Choroid plexus epithelial cell (primary cell): Measurements from ENCODE around the gene SDR42E1.
A peak's percentile ranks its signal among the peaks of the same experiment; 100 is the strongest.
"Not testable (repeated sequence)": the region's sequence is repeated elsewhere in the genome, so short reads cannot be mapped to it uniquely, and the experiment has no call there.

Experiments
- DNase-seq: peaks from one replicate; pipeline ENCODE4 v3.0.0-alpha.2; 2010; ENCODE audit warnings: low read depth
- H3K4me3 ChIP-seq: 2 replicates; pipeline ENCODE4 v1.5.1; 2011; ENCODE audit warnings: low read depth, mild to moderate bottlenecking, control low read depth, low read length, moderate library complexity
- TF ChIP-seq, protein P1 (sequence below): conservative IDR thresholded peaks from 2 replicates; pipeline ENCODE4 v1.5.1; 2011; ENCODE audit warnings: low read depth, mild to moderate bottlenecking, control low read depth, inconsistent platforms, low read length, moderate library complexity

The SDR42E1 gene

DNA sequence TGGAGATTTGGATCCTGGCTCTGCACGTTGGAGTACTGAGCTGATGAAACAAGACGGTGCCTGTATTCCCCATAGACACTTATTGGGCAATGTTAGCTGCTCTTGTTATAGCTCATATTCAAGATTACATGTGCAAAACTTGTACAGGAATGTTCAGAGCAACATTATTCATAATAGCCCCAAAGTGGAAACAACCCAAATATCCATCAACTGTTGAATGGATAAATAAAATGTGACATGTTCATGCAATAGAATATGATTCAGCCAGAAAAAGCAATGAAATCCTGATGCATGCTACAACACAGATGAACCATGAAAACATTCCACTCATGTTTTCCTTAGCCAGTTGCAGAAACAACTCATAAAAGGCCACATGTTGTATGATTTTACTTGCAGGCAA, 5.7 kb upstream of the SDR42E1 start:
- TF ChIP-seq, protein P1, sequence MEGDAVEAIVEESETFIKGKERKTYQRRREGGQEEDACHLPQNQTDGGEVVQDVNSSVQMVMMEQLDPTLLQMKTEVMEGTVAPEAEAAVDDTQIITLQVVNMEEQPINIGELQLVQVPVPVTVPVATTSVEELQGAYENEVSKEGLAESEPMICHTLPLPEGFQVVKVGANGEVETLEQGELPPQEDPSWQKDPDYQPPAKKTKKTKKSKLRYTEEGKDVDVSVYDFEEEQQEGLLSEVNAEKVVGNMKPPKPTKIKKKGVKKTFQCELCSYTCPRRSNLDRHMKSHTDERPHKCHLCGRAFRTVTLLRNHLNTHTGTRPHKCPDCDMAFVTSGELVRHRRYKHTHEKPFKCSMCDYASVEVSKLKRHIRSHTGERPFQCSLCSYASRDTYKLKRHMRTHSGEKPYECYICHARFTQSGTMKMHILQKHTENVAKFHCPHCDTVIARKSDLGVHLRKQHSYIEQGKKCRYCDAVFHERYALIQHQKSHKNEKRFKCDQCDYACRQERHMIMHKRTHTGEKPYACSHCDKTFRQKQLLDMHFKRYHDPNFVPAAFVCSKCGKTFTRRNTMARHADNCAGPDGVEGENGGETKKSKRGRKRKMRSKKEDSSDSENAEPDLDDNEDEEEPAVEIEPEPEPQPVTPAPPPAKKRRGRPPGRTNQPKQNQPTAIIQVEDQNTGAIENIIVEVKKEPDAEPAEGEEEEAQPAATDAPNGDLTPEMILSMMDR = no peak
- no peak overlapping the region for H3K4me3 ChIP-seq

DNA sequence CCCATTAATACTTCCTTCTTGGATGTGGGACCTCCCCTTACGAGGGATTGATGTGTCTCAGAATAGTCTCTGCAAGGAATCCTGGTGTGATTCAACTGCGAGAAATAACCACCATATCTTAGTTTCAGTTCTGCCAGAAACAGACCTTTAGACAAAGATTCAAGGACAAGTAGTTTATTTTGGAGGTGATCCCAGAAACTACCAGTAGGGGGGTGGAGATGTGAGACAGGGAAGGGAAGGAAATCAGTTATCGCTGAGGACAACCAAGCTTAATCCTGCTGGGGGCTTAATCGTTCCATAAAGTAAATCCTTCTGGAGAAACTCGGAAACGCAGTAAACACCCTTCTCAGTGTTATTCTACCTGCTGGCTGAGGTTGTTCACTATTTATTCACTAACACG, 5.0 kb upstream of the SDR42E1 start:
- peak; percentile 84 for DNase-seq
- TF ChIP-seq, protein P1 = peak; percentile 66
- H3K4me3 ChIP-seq = peak overlapping the region; percentile 31

More for the DNA sequence above, 5.7 kb upstream of the SDR42E1 start:
- peak; percentile 75 for DNase-seq

DNA sequence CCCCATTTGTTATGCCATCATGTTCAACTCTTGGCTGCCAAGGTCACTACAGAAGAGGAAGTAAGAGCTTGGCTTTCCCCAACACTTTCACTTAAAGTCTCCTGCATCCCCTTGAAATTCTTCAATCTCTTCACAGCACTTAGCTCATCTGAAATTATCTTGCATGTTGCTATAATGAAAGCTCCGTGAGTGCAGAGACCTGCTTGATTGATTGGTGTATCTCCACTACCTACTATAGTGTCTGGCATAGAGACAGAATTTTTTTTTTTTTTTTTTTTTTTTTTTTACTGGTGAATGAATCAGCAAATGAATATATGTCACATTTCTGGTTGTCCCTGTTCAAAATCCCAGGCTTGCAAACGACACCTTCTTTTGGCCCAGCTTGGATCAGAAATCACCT, 1.9 kb upstream of the SDR42E1 start:
- TF ChIP-seq, protein P1 = no peak
- DNase-seq = no peak
- H3K4me3 ChIP-seq = no peak overlapping the region

DNA sequence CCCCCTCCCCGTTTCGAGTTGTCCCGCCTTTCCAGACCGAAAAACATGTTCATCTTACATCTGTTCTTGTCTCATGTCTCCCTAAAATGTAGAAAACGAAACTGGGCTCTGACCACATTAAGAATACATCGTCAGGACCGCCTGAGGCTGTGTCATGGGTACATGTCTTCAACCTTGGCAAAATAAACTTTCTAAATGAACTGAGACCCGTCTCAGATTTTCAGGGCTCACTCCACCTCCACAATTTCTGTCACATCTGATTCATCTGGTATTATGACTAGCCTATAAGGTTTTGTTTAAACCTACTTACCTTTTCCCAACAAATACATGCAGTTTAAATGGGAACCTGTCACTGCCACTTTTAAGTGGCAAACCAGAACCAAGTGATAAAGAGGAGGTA, 621 bp downstream of the SDR42E1 start:
- DNase-seq = no peak
- peak overlapping the region; percentile 51 for H3K4me3 ChIP-seq
- TF ChIP-seq, protein P1 = no peak

DNA sequence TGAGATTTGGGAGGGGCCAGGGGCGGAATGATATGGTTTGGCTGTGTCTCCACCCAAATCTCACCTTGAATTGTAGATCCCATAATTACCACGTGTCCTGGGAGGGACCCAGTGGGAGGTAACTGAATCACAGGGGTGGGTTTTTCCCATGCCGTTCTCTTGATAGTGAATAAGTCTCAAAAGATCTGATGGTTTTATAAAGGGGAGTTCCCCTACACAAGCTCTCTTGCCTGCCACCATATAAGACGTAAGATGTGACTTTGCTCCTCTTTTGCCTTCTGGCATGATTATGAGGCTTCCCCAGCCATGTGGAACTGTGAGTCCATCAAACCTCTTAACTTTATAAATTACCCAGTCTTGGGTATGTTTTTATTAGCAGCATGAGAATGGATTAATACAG, 1.5 kb downstream of the SDR42E1 start:
- not testable (repeated sequence) for DNase-seq, H3K4me3 ChIP-seq

DNA sequence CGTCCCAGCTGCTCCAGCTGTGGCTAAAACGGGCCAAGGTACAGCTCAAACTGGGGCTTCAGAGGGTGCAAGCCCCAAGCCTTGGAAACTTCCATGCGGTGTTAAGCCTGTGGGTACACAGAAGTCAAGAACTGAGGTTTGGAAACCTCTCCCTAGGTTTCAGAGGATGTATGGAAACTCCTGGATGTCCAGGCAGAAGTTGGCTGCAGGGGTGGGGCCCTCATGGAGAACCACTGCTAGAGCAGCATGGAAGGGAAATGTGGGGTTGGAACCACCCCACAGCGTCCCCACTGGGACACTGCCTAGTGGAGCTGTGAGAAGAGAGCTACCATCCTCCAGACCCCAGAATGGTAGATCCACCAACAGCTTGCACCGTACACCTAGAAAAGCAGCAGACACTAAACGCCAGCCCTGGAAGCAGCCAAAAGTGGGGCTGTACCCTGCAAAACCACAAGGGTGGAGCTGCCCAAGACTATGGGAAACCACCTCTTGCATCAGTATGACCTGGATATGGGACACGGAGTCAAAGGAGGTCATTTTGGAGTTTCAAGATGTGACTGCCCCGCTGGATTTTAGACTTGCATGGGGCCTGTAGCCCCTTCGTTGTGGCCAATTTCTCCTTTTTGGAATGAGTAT, 2.2 kb downstream of the SDR42E1 start:
- TF ChIP-seq, protein P1 = no peak
- H3K4me3 ChIP-seq = no peak overlapping the region
- no peak for DNase-seq

DNA sequence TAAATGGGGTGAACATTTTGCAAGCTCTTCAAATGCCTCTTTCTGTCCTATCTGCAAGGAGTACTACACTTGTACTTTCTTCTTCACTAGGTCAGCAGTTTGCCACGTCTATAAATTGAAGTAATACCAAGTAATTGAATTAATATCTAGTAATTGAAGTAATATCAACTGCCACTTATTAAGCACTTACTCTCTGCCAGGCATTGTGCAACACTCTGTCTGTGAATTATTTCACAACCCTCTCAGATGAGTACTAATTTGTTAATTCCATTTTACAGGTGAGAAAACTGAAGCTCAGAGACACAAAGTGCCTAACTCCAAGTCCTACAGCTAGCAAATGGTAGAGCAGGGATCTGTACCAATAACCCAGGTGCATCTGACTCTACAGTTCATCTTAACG, 4.1 kb downstream of the SDR42E1 start:
- no peak overlapping the region for H3K4me3 ChIP-seq
- TF ChIP-seq, protein P1 = no peak
- DNase-seq = no peak
